Urinary bladder (tissue), 4 donors: ENCODE data around the gene RTP2. TPM values are rescaled to one million over a fixed set of nuclear protein-coding genes. Genes with fewer than 3 reads are reported as not detected.
A peak's percentile ranks its signal among the peaks of the same experiment; 100 is the strongest.
"Not testable (repeated sequence)": the region's sequence is repeated elsewhere in the genome, so short reads cannot be mapped to it uniquely, and the experiment has no call there.

Experiments used
- DNase-seq: peaks from one replicate; pipeline ENCODE4 v3.0.0-alpha.2; 2015; ENCODE audit errors: extremely low spot score
- H3K27ac ChIP-seq: one replicate; pipeline ENCODE4 v1.5.1; 2013; ENCODE audit warnings: low read depth, mild to moderate bottlenecking, moderate library complexity
- H3K36me3 ChIP-seq: one replicate; pipeline ENCODE4 v1.6.1; 2013; ENCODE audit warnings: mild to moderate bottlenecking, moderate library complexity; ENCODE audit not compliant: insufficient read depth
- H3K4me1 ChIP-seq: one replicate; pipeline ENCODE4 v1.6.1; 2013; ENCODE audit warnings: mild to moderate bottlenecking, moderate library complexity; ENCODE audit not compliant: insufficient read depth
- H3K4me3 ChIP-seq: one replicate; pipeline ENCODE4 v1.5.1; 2013; ENCODE audit warnings: low read depth, low read length
- WGBS: extraction: QIAGEN DNeasy Blood & Tissue Kit; methylation state at CpG from one replicate; pipeline ENCODE4 v1.1.7; 2013; 5-methylcytosine and 5-hydroxymethylcytosine counted together
- polyA plus RNA-seq: library from polyadenylated mRNA; stranded (reverse); fragments of 200-250 nt; gene quantifications from one replicate; pipeline ENCODE4 v1.2.3, GENCODE V29; 2013
- total RNA-seq: library from RNA; depleted of rRNA; stranded (reverse); fragments of >200 nt; gene quantifications from one replicate; pipeline ENCODE4 v1.2.3, GENCODE V29; 2014
- donor health status: healthy with polysubstance abuse.
- donor health status: healthy.

Gene RTP2
- total and polyA plus RNA-seq, 2 donors = not detected

DNA sequence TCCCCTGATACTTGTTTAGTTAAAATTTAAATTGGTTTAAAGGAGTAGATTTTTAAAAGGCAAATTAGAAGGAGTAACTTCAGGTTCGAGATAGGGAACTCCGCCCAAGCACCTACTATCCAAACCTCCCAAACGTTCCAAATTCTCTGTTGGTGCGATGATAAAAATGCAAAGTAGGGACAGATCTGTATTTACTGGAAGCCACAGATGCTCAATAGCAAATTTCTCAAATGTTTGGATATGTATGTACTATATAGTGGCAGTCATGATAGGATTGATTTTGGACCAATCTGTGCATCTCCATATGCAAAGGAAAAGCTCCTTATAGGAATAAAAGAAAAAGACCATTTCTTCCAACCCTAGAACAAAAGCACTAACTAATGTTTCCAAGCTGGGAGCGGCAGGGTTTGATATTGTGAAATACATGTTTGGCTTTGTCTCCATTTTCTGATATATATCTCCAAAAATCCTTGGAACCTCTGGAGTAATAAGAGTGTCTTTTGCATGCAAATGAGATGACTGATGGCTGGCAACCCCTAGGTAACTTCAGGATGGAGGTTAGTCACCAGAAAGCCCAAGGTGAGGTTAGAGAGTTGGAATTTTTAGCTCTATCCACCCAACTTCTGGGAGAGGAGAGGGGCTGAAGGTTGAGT, 15.6 kb downstream of the RTP2 start:
- Histone ChIP-seq H3K4me3 (no peak overlapping the region), H3K4me1 (no peaks in the 10 kb centered on the region), H3K36me3 (no peaks in the 10 kb centered on the region), H3K27ac (no peak overlapping the region)
- 92% methylated on average over 5 of the region's 5 CpGs for WGBS
- DNase-seq = no peak

DNA sequence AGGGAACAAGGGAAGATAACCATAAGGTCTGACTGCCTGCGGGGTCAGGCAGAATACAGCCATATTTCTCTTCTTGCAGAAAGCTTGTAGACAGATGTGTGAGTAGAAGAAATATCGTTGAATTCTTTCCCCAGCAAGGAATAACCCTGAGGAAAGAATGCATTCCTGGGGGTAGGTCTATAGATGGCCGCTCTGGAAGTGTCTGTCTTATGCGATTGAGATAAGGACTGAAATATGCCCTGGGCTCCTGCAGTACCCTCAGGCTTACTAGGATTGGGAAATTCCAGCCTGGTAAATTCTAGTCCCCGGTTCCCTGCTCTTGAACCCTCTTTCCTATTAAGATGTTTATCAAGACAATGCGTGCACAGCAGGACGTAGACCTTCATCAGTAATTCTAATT, 16.4 kb downstream of the RTP2 start:
- Histone ChIP-seq H3K4me1 (no peaks in the 10 kb centered on the region), H3K27ac (no peak overlapping the region), H3K36me3 (no peaks in the 10 kb centered on the region), H3K4me3 (no peak overlapping the region)
- no peak for DNase-seq
- 93% methylated on average over 7 of the region's 7 CpGs for WGBS

DNA sequence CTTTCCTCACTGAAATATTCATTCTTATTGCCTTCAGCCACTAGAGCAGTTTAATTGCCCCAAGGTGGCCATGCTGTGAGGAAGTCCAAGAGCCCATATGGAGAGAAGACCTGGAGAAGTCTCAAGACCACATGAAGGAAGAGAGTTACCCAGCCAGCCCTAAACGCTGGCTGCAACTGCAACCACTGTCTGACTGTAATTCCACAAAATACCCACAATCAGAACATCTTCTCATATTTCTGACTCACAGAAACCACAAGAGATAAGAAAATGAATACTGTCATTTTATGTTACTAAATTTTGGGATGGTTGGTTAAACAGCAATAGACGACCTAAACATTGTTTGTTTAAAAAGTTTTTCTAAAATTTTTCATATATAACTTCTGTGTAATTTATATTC, 17.5 kb downstream of the RTP2 start:
- no peak overlapping the region for H3K4me3 ChIP-seq
- no peaks in the 10 kb centered on the region for H3K36me3 ChIP-seq
- no peaks in the 10 kb centered on the region for H3K4me1 ChIP-seq
- WGBS = 34% methylated on average over 2 of the region's 2 CpGs
- no peak for DNase-seq
- no peak overlapping the region for H3K27ac ChIP-seq

DNA sequence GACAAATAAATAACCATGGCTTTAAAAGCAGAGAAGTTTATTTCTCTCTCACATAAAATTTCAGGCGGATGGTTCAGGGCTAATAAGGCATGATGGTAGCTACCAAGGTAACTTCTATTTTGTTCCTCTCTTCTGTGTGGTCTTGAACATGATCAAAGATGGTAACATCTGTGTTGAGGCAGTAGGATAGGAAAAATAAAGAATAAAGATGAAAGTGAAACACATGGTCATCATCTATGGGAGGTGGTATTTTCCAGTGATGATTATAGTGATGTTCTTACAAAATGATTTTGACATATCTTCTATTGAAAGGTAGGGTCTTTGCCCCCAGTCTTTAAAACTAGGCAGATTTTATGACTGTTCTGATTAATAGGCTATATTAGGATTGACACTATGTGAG, 17.9 kb downstream of the RTP2 start:
- DNase-seq = no peak
- no peak overlapping the region for H3K4me3 ChIP-seq
- 94% methylated on average over 1 of the region's 1 CpG for WGBS
- H3K36me3 ChIP-seq = no peaks in the 10 kb centered on the region
- H3K4me1 ChIP-seq = no peaks in the 10 kb centered on the region
- H3K27ac ChIP-seq = no peak overlapping the region

DNA sequence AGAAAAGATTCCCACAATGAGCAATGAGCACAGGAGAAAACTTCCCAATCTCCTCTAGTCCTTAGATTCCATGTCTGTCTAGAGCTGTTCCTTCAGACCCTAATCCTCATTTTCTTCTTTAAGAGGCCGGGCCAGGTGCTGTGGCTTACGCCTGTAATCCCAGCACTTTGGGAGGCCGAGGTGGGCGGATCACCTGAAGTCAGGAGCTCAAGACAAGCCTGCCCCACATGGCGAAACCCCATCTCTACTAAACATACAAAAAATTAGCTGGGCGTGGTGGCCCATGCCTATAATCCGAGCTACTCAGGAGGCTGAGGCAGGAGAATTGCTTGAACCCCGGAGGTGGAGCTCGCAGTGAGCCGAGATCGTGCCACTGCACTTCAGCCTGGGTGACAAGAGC, 20.6 kb downstream of the RTP2 start:
- WGBS = 76% methylated on average over 11 of the region's 11 CpGs
- not testable (repeated sequence) for H3K36me3 ChIP-seq, DNase-seq, H3K27ac ChIP-seq, H3K4me3 ChIP-seq, H3K4me1 ChIP-seq

DNA sequence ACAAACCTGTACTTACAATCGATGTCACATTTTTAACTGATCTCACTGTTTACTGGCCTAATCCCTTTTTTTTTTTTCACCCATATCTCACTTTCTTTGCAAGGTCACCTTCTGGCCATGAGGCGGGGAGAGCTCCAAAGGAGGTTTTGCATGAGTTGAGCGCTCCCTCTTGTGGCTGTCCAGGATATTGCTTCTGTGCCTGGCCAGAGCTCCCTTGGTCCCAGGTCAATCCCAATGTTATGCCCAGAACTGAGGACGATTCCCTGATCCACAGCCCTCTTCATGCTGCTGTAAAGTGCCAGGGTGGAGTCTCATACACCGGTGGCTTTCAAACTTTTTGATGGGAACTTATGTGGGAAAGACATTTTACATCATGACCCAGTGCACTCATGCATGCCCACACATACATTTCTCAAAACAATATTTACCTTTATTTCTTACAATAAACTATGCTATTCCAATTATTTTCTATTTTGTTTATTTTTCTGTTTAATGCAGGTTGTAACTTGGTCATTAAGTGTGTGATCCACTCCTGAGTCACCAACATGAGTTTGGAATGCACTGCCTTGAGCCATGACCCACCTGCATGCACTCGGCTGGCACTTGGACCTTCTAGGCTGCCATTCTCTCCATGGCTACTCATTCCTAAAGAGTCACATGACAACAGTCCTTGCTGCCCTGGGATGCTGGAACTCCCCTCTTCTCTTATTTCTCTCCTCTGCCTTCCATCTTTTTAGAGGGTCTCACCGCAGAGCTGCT, 22.5 kb downstream of the RTP2 start:
- peak; percentile 35 for DNase-seq
- Histone ChIP-seq H3K27ac (no peak overlapping the region), H3K36me3 (no peaks in the 10 kb centered on the region), H3K4me3 (no peak overlapping the region), H3K4me1 (no peaks in the 10 kb centered on the region)
- WGBS = 28% methylated on average over 7 of the region's 7 CpGs

DNA sequence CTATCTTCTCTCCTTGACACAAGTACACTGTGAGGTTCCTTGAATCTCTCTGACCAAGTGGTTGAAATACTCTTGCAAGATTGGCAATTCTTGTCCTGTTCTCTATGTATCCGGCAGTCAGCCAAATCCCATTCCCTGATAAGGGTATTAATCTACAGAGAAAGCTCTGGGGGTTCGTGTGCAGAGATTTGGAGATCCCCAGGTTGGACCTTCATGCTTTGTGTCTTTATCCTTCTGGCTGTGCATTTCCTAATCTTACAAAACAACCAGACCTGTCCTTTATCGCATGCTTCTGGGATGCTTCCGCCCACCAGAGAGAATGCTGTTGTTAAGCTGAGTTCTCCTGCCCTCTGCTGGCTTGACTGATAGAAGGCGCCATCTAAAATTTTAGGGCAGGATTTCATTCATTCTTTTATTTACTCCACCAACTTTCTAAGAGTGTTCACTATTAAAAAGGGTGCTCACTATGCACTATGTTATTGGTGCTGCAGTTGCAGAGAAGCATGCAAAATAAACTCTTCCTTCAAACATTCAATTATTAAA, 23.6 kb downstream of the RTP2 start:
- no peak for DNase-seq
- Histone ChIP-seq H3K4me1 (no peaks in the 10 kb centered on the region), H3K27ac (no peak overlapping the region), H3K4me3 (no peak overlapping the region), H3K36me3 (no peaks in the 10 kb centered on the region)
- 12% methylated on average over 5 of the region's 5 CpGs for WGBS

DNA sequence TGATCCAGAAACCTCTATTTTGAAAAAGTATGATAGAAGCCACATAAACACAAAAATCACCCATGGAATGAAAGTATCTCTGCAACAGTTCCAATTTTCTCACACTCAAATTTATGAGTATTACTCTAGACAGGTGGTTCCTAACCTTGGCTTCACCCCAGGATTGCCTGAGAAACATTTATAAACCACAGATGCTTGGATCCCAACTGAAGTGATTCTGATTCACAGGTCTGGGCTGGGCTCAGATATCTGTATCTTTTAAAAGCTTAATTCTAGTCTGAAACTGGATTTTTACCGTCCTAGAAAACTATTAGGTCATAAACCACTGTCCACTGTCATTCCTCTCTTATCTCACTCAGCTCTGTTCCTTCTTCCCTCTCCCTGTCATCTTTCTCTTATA, 24.8 kb downstream of the RTP2 start:
- H3K27ac ChIP-seq = no peak overlapping the region
- no peaks in the 10 kb centered on the region for H3K36me3 ChIP-seq
- H3K4me3 ChIP-seq = no peak overlapping the region
- no peaks in the 10 kb centered on the region for H3K4me1 ChIP-seq
- no peak for DNase-seq
- WGBS = 9% methylated on average over 1 of the region's 1 CpG

DNA sequence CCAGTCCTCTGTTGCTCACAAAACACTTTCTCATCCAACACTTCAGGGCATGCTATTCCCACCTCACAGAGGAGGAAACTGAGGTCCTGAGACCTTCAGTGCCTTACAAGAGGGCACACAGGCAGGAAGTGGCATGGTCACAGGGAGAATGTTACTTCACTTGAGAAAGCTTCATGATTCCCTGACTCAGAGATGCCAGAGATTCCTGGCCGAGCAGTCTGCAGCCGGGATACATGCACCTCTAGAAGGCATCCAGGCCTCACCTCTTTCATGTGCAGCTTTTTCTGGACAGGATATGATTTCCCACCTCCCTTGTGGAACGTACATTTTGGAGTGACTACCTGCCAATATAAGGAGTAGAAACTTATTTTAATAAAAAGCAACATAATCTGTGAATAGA, 29.3 kb downstream of the RTP2 start:
- Histone ChIP-seq H3K36me3 (no peaks in the 10 kb centered on the region), H3K4me3 (no peak overlapping the region), H3K4me1 (peaks cover 2% of the 10 kb centered on the region), H3K27ac (no peak overlapping the region)
- WGBS = 57% methylated on average over 3 of the region's 3 CpGs
- no peak for DNase-seq

DNA sequence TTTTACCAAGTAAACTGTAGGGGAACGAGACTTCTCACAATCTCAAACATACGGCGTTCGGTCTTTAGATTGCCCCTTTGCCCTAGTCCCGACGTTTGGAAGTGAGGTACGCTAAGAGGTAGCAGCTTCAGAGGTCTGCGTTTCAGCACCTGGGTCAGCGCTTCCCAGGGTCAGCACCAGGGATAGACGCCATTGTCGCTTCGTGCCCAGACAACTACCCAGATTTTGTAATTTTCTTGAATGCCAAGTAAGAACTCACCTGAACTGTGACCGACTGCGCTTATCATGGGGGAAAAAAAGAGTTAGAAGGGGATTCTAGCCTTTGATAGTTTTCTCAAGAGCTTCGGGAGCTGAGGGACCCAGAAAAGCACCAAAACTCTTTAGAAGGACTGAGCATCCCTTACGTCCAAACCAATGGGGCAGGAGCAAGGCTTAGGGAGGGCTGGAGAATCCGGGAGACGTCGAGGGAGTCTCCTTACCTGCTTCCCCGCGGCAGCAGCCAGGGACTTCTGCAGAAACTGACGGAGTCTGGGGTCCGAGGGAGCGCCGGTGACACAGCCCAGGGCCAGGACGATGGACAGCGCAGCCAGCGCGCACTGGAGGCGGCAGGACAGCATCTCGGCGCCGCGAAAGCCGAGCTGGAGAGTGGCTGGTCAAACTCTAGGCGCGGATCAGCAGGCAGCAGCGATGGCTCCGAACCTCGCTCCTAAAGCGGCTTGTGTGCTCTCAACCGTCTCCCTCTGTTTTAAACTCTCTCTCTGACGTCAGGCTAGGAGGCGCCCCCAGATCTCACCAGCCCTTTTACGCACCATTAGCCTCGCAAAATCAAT, 32.5 kb downstream of the RTP2 start, which contains the start of gene SST:
SST (minus strand) TSS at position 720 of the 830 bp plus-strand sequence; CDS start at position 617, 103 bp downstream.
- no peak within 1 kb of the TSS for H3K4me3 ChIP-seq
- H3K4me1 ChIP-seq = peaks cover 2% of the 10 kb centered on the region
- H3K27ac ChIP-seq = no peak within 1 kb of the TSS
- DNase-seq = no peak
- no peaks in the 10 kb centered on the region for H3K36me3 ChIP-seq
- WGBS = 5% methylated on average over 46 of the region's 46 CpGs

DNA sequence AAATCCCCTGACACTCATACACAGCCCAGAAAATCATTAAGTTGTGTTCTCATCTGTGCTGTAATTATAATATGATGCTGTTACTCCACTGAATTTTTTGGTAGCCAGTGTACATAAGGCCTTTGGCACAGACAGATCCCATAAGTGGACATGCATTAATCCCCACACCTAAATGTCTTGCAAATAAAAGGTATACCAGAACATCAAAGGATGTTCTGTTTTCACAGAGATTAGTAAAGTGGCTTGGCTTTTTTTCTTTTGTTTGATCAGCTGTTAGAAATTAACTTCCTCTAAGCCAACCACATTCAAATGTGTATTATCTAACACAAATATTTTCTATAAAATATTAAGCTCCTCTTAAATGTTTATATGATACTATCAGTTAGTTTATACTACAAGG, 34.8 kb downstream of the RTP2 start:
- no peak for DNase-seq
- Histone ChIP-seq H3K36me3 (no peaks in the 10 kb centered on the region), H3K4me3 (no peak overlapping the region), H3K27ac (no peak overlapping the region), H3K4me1 (peaks cover 2% of the 10 kb centered on the region)

DNA sequence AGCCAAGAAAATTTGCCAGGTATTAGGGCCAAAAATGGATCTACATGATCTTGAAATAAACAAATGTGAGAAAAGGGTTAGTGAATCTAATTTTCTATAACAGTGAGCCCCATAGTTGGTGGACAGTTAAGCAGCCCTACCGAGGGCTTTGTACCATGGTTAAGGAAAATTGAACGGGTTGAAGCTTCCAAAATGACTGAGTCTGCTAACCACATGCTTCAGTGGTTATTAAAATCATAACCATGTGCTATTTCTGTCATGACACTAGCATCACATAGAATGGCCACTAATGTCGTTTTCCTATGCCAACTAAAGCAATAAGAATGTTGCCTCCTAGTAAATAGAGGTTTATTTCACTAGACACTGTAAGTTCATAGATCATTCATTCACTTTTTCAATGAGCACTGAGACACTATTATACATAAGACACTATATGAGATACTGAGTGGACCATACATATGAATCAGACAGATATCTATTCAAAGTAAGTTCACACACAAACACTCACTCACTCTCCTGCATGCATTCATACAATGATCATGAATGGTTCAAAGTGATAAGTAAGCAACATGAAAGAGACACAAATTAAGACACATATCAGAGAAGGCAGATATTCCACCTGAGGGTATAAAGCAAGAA, 36.5 kb downstream of the RTP2 start:
- Histone ChIP-seq H3K4me3 (no peak overlapping the region), H3K36me3 (no peaks in the 10 kb centered on the region), H3K4me1 (peaks cover 2% of the 10 kb centered on the region), H3K27ac (no peak overlapping the region)
- DNase-seq = no peak
- WGBS = 76% methylated on average over 3 of the region's 3 CpGs

DNA sequence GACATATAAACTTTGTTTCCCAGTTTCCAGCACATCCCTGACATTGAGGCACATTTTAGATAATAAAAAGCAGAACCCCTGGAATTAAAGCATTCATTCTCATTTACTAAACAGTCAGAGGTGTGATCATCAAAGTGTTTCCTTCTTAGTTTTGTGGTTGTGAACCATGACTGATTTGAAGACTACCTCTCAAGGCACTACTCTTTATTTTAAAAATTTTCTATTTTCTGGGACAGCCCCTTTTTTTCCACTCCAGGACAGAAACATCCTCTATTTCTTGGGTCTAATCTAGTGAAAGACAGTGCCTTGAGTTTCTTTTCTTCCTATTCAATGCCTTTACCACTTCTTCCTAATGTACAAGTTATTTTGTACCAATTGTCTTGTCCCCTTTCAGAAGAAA, 37.3 kb downstream of the RTP2 start:
- Histone ChIP-seq H3K27ac (no peak overlapping the region), H3K36me3 (no peaks in the 10 kb centered on the region), H3K4me1 (no peaks in the 10 kb centered on the region), H3K4me3 (no peak overlapping the region)
- no peak for DNase-seq
